ENCODE measurements around the gene ERP27.

ERP27 gene

GRCh38 chr12:14936224-14936861 is 2.0 kb downstream of the ERP27 start (continued):
- no peak for TF ChIP-seq ZNF513 (tag by site-specific recombination; IDR thresholded peaks at IDR 0.05)
- TF ChIP-seq ZNF626 (tag by site-specific recombination; IDR thresholded peaks at IDR 0.05) = no peak

- ChIA-PET CTCF (no interaction called here), POLR2A (no interaction called here)
- H3K4me1 ChIP-seq (ENCODE audit: control insufficient read depth, insufficient read depth, low read length) = no peaks in the 10 kb centered on the region
Measured at GRCh38 chr12:14935031-14935430, 3.3 kb downstream of the ERP27 start.

GRCh38 chr12:14934511-14934910 is 3.8 kb downstream of the ERP27 start:
- Histone ChIP-seq H3K9me3 (ENCODE audit: control insufficient read depth, insufficient read depth, low read depth, low read length) (no peaks in the 10 kb centered on the region), H3K36me3 (ENCODE audit: control insufficient read depth in 2 of 2, insufficient read depth in 1 of 2, low read length in 2 of 2) (no peaks in the 10 kb centered on the region), H3K4me3 (ENCODE audit: low read depth, low read length) (no peak overlapping the region), H3K27ac (ENCODE audit: extremely low read depth, low read depth, low read length) (no peak overlapping the region), H3K4me1 (ENCODE audit: control insufficient read depth, insufficient read depth, low read length) (no peaks in the 10 kb centered on the region)
- ChIA-PET CTCF (interaction anchor here (0.6 kb wide), 1 partner anchor 47 kb away, joined by 5 read pairs; no protein-coding TSS in a partner anchor), POLR2A (no interaction called here)
- TF ChIP-seq TSHZ1 (tag by site-specific recombination; IDR thresholded peaks at IDR 0.05; ENCODE audit: borderline replicate concordance) (no peak), ZNF558 (tag by site-specific recombination; IDR thresholded peaks at IDR 0.05) (no peak), ZNF645 (tag by site-specific recombination; IDR thresholded peaks at IDR 0.05) (no peak), ZNF366 (tag by site-specific recombination; conservative IDR thresholded peaks at IDR 0.05) (no peak), SP3 (tag by site-specific recombination; IDR thresholded peaks at IDR 0.05) (no peak), KLF8 (tag by site-specific recombination; IDR thresholded peaks at IDR 0.05) (no peak), ZNF202 (tag by site-specific recombination; IDR thresholded peaks at IDR 0.05; ENCODE audit: borderline replicate concordance) (no peak), ZNF670 (tag by site-specific recombination; IDR thresholded peaks at IDR 0.05; ENCODE audit: low read depth) (no peak), ZNF530 (tag by site-specific recombination; IDR thresholded peaks at IDR 0.05; ENCODE audit: low read depth) (no peak), ZSCAN23 (tag by site-specific recombination; IDR thresholded peaks at IDR 0.05) (no peak), ZNF391 (tag by site-specific recombination; IDR thresholded peaks at IDR 0.05; ENCODE audit: borderline replicate concordance, low read depth) (no peak), ZNF157 (tag by site-specific recombination; IDR thresholded peaks at IDR 0.05) (no peak)

More at GRCh38 chr12:14935031-14935430, 3.3 kb downstream of the ERP27 start:
- TF ChIP-seq ZNF521 (tag by site-specific recombination; IDR thresholded peaks at IDR 0.05) (no peak), ZEB2 (tag by site-specific recombination; IDR thresholded peaks at IDR 0.05) (no peak), ZNF311 (tag by site-specific recombination; IDR thresholded peaks at IDR 0.05; ENCODE audit: borderline replicate concordance) (no peak), ZNF571 (tag by site-specific recombination; IDR thresholded peaks at IDR 0.05) (no peak), ZNF302 (tag by site-specific recombination; IDR thresholded peaks at IDR 0.05; ENCODE audit: low read depth) (no peak), PRDM6 (tag by site-specific recombination; IDR thresholded peaks at IDR 0.05) (no peak), SP2 (tag by site-specific recombination; IDR thresholded peaks at IDR 0.05) (no peak), ZNF19 (tag by site-specific recombination; IDR thresholded peaks at IDR 0.05; ENCODE audit: low read depth) (no peak), ZBTB21 (tag by site-specific recombination; IDR thresholded peaks at IDR 0.05) (no peak), ZNF292 (tag by site-specific recombination; IDR thresholded peaks at IDR 0.05; ENCODE audit: borderline replicate concordance, low read depth) (no peak), ZNF221 (tag by site-specific recombination; IDR thresholded peaks at IDR 0.05; ENCODE audit: borderline replicate concordance) (no peak), ZNF114 (tag by site-specific recombination; IDR thresholded peaks at IDR 0.05) (no peak), ZNF837 (tag by site-specific recombination; IDR thresholded peaks at IDR 0.05) (no peak), ZNF792 (tag by site-specific recombination; IDR thresholded peaks at IDR 0.05) (no peak), ZNF121 (tag by site-specific recombination; IDR thresholded peaks at IDR 0.05) (no peak), ZNF362 (tag by site-specific recombination; IDR thresholded peaks at IDR 0.05) (no peak), EGR2 (tag by site-specific recombination; IDR thresholded peaks at IDR 0.05; ENCODE audit: low read depth) (no peak), ZNF202 (tag by site-specific recombination; IDR thresholded peaks at IDR 0.05; ENCODE audit: borderline replicate concordance) (no peak), ZNF24 (tag by site-specific recombination; IDR thresholded peaks at IDR 0.05) (no peak)
- Histone ChIP-seq H3K9me3 (ENCODE audit: control insufficient read depth, insufficient read depth, low read depth, low read length) (no peaks in the 10 kb centered on the region), H3K27ac (ENCODE audit: extremely low read depth, low read depth, low read length) (no peak overlapping the region), H3K4me3 (ENCODE audit: low read depth, low read length) (no peak overlapping the region), H3K36me3 (ENCODE audit: control insufficient read depth in 2 of 2, insufficient read depth in 1 of 2, low read length in 2 of 2) (no peaks in the 10 kb centered on the region)

Measured in HEK293 (cell line).